Fibroblast of skin of abdomen (primary cell): ENCODE data around the gene AFMID.
"Not testable (repeated sequence)": the region's sequence is repeated elsewhere in the genome, so short reads cannot be mapped to it uniquely, and the experiment has no call there.

ENCODE experiments used
- DNase-seq: peaks from one replicate; pipeline ENCODE4 v3.0.0-alpha.2; 2013

AFMID gene

GRCh38 chr17:78154903-78155811 lies 32.0 kb upstream of the AFMID start:
- no peak for DNase-seq

- peak; percentile 85 for DNase-seq
Measured at GRCh38 chr17:78159575-78160158, 27.5 kb upstream of the AFMID start.

- DNase-seq = no peak
Measured at GRCh38 chr17:78163881-78164747, 23.0 kb upstream of the AFMID start.

GRCh38 chr17:78164748-78165607 lies 22.2 kb upstream of the AFMID start:
- DNase-seq = no peak

GRCh38 chr17:78166416-78166815 lies 20.7 kb upstream of the AFMID start:
- DNase-seq = no peak

GRCh38 chr17:78168242-78168902 lies 18.8 kb upstream of the AFMID start, which contains the start of gene SYNGR2:
SYNGR2 (plus strand) TSS chr17:78168581; CDS start chr17:78168617, 36 bp downstream.
- DNase-seq = peak; percentile 31

- DNase-seq = no peak
Measured at GRCh38 chr17:78168903-78169793, 18.0 kb upstream of the AFMID start.

- DNase-seq = no peak
Measured at GRCh38 chr17:78170692-78171590, 16.2 kb upstream of the AFMID start.

GRCh38 chr17:78171591-78172248 lies 15.4 kb upstream of the AFMID start:
- DNase-seq = not testable (repeated sequence)

- no peak for DNase-seq
Measured at GRCh38 chr17:78172249-78173051, 14.7 kb upstream of the AFMID start.

- no peak for DNase-seq
Measured at GRCh38 chr17:78173097-78173715, 14.0 kb upstream of the AFMID start.

GRCh38 chr17:78174346-78174869 lies 12.8 kb upstream of the AFMID start:
- DNase-seq = no peak

- no peak for DNase-seq
Measured at GRCh38 chr17:78174870-78175642, 12.1 kb upstream of the AFMID start.

GRCh38 chr17:78175643-78175981 lies 11.6 kb upstream of the AFMID start:
- DNase-seq = no peak

- peak; percentile 35 for DNase-seq
Measured at GRCh38 chr17:78176548-78177025, 10.6 kb upstream of the AFMID start.

- peak; percentile 21 for DNase-seq
Measured at GRCh38 chr17:78179372-78179771, 7.8 kb upstream of the AFMID start.
